ENCODE data around the gene ANKS1A. TPM values are rescaled to one million over a fixed set of nuclear protein-coding genes. Genes with fewer than 3 reads are reported as not detected.
A peak's percentile ranks its signal among the peaks of the same experiment; 100 is the strongest.

Gene ANKS1A
- total RNA-seq, 3 donors from 2014 or later: 30.0 to 62.4 (median 33.3) TPM

GRCh38 chr6:34922177-34922663 lies 33.2 kb downstream of the ANKS1A start:
- ATAC-seq (peak; percentile 77), DNase-seq (no peak)
- TF ChIP-seq, protein P1, sequence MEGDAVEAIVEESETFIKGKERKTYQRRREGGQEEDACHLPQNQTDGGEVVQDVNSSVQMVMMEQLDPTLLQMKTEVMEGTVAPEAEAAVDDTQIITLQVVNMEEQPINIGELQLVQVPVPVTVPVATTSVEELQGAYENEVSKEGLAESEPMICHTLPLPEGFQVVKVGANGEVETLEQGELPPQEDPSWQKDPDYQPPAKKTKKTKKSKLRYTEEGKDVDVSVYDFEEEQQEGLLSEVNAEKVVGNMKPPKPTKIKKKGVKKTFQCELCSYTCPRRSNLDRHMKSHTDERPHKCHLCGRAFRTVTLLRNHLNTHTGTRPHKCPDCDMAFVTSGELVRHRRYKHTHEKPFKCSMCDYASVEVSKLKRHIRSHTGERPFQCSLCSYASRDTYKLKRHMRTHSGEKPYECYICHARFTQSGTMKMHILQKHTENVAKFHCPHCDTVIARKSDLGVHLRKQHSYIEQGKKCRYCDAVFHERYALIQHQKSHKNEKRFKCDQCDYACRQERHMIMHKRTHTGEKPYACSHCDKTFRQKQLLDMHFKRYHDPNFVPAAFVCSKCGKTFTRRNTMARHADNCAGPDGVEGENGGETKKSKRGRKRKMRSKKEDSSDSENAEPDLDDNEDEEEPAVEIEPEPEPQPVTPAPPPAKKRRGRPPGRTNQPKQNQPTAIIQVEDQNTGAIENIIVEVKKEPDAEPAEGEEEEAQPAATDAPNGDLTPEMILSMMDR (IDR thresholded peaks at IDR 0.05): no peak
- Histone ChIP-seq H3K9me3 (no peaks in the 10 kb centered on the region), H3K4me3 (no peak overlapping the region), H3K36me3 (ENCODE audit: low read depth) (no peaks in the 10 kb centered on the region), H3K4me1 (ENCODE audit: low read depth) (no peaks in the 10 kb centered on the region)
- intact Hi-C loops (cut with DNase I, micrococcal nuclease): no loop called here

DNA sequence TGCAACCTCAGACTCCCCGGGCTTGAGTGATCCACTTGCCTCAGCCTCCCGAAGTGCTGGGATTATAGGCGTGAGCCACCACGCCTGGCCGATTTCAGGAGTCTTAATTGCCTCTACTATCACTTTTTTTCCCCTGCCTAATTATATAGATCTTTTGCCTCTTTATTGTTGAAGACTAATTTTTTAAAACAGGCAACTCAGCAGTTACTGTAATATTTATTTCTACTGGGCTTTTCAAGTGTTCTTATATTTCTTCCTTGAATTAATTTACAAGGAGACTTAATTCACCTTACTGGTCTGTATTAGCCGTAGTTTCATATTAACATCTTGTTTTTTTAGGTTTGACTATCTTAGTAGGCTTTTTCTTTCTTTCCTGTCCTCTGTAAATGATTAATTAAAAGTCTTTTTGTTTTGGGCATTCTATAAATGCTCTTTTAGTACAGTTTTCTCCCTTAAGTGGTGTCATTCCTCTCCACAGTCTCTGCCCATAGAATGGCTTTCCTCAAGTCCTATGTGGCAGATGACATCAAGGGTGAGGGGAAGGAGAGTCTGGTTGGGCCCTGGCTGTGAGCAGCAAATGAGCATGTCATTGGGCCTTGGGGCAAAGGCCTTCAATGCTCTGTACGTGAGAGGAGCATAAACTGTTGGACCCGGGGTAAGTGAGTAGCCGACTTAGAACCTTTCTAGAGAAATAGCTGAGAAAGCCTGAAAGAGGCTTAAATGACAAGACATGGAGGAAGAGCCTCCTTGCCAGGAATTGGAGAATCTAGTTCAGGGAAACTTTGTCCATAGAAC lies 36.0 kb downstream of the ANKS1A start:
- TF ChIP-seq, protein P1 (IDR thresholded peaks at IDR 0.05): no peak
- DNase-seq (no peak), ATAC-seq (no peak)
- no peak overlapping the region for H3K4me3 ChIP-seq
- intact Hi-C loops (cut with DNase I, micrococcal nuclease): no loop called here
- no peaks in the 10 kb centered on the region for H3K9me3 ChIP-seq
- no peaks in the 10 kb centered on the region for H3K4me1 ChIP-seq (ENCODE audit: low read depth)
- H3K36me3 ChIP-seq (ENCODE audit: low read depth): no peaks in the 10 kb centered on the region

- DNase-seq: no peak
- peak; percentile 42 for ATAC-seq
- TF ChIP-seq, protein P1 (IDR thresholded peaks at IDR 0.05): no peak
- no peaks in the 10 kb centered on the region for H3K9me3 ChIP-seq
- no peaks in the 10 kb centered on the region for H3K36me3 ChIP-seq (ENCODE audit: low read depth)
- intact Hi-C loops (cut with DNase I, micrococcal nuclease): no loop called here
- no peak overlapping the region for H3K4me3 ChIP-seq
- no peaks in the 10 kb centered on the region for H3K4me1 ChIP-seq (ENCODE audit: low read depth)
Measured at GRCh38 chr6:34926655-34927054, 37.6 kb downstream of the ANKS1A start.

DNA sequence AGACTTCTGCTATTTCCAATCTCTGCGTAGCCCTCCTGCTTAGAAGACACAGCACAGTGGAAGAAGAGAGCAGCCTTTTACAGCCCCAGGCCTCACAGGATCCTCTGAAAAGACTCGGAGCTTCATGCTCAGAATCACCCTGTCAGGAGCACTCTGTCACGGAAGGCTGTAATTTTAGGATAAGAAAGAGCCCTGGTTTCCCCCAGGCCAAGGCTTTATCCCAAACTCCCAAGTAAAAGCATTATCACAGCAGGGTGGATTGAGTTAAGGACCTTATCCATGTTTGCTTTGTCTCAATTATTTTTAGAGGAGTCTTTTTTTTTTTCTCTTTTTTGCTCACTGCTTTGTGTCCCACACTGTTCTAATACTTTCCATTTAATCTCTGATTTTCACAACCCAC lies 39.2 kb downstream of the ANKS1A start:
- DNase-seq: no peak
- Histone ChIP-seq H3K4me3 (no peak overlapping the region), H3K9me3 (no peaks in the 10 kb centered on the region), H3K36me3 (ENCODE audit: low read depth) (no peaks in the 10 kb centered on the region), H3K4me1 (ENCODE audit: low read depth) (no peaks in the 10 kb centered on the region)
- TF ChIP-seq, protein P1 (IDR thresholded peaks at IDR 0.05): no peak
- intact Hi-C loops (cut with DNase I, micrococcal nuclease): no loop called here
- no peak for ATAC-seq

DNA sequence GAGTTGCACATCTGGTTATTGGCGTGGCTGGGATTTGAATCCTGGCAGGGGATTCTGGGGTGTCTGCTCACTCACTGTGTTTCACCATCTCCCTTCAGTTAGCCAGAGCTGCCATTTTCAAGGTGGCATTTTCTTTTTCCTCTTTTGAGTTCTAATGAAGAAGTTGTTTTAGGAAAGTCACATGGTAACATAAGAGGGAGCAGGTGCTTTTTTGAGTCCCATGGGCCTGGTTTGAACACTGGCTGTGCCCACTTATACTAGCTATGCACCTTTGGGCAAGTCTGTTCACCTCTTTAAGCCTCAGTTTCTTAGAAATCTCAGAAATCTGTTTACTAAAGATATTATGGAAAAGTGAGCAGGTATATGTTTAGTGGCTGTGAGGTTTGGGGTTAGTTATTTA lies 39.6 kb downstream of the ANKS1A start:
- H3K36me3 ChIP-seq (ENCODE audit: low read depth): no peaks in the 10 kb centered on the region
- ATAC-seq (no peak), DNase-seq (no peak)
- no peaks in the 10 kb centered on the region for H3K4me1 ChIP-seq (ENCODE audit: low read depth)
- H3K4me3 ChIP-seq: no peak overlapping the region
- no peaks in the 10 kb centered on the region for H3K9me3 ChIP-seq
- TF ChIP-seq, protein P1 (IDR thresholded peaks at IDR 0.05): no peak
- intact Hi-C loops (cut with DNase I, micrococcal nuclease): no loop called here

All from mucosa of descending colon (tissue), 3 donors.